ENCODE results near the gene EHD4.

The EHD4 gene

DNA sequence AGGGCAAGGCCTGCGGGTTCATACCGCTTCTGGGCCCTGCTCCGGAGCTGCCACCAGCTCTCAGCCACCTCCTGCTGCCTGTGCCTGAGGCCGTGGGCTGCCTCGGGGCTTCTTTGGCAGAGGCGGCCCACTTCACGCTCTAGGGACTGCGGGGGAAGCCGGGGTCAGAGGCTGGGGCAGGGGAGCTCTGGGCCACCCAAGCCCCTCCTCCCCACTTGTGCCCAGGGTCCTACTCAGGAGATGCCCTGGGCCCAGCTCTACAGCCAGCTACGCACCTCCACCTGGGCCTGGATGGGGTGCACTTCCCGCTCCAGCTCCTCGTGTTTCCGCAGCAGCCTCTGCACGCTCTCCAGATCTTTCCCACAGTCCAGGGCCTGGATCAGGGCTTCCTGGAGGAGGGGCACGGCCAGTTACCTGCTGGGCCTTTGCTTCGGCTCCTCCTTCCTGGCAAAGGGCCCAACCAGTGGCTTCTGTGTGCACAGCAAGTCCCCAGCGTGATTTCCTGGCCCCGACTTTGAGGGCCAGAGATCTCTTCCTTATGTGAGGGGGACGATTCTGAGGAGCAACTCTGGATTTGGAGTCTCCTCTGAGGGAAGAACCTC is 109.7 kb downstream of the EHD4 start:
- Histone ChIP-seq H3K4me1 (ENCODE audit: control insufficient read depth, insufficient read depth, low read length) (peaks cover 5% of the 10 kb centered on the region; the same call in 1 of the 2 replicates), H3K27me3 (ENCODE audit: control insufficient read depth, insufficient read depth, low read length) (no peaks in the 10 kb centered on the region), H3K27ac (ENCODE audit: low read depth, low read length) (no peak overlapping the region), H3K4me3 (ENCODE audit: low read depth, low read length) (no peak overlapping the region), H3K36me3 (ENCODE audit: control insufficient read depth, insufficient read depth, low read length) (no peaks in the 10 kb centered on the region), H3K9ac (ENCODE audit: low read depth, low read length) (no peak overlapping the region), H3K9me3 (ENCODE audit: control insufficient read depth, insufficient read depth, low read length) (no peaks in the 10 kb centered on the region)

GRCh38 chr15:41861736-41862356 is 110.5 kb downstream of the EHD4 start:
- Histone ChIP-seq H3K4me1 (ENCODE audit: control insufficient read depth, insufficient read depth, low read length) (peaks cover 5% of the 10 kb centered on the region; the same call in 1 of the 2 replicates), H3K36me3 (ENCODE audit: control insufficient read depth, insufficient read depth, low read length) (no peaks in the 10 kb centered on the region), H3K27ac (ENCODE audit: low read depth, low read length) (no peak overlapping the region), H3K9ac (ENCODE audit: low read depth, low read length) (no peak overlapping the region), H3K27me3 (ENCODE audit: control insufficient read depth, insufficient read depth, low read length) (no peaks in the 10 kb centered on the region), H3K9me3 (ENCODE audit: control insufficient read depth, insufficient read depth, low read length) (no peaks in the 10 kb centered on the region), H3K4me3 (ENCODE audit: low read depth, low read length) (no peak overlapping the region)

GRCh38 chr15:41860049-41860828 is 112.1 kb downstream of the EHD4 start:
- H3K4me1 ChIP-seq (ENCODE audit: control insufficient read depth, insufficient read depth, low read length), result peaks cover 11% of the 10 kb centered on the region; the same call in 1 of the 2 replicates
- no peak overlapping the region for H3K9ac ChIP-seq (ENCODE audit: low read depth, low read length)
- H3K4me3 ChIP-seq (ENCODE audit: low read depth, low read length), result no peak overlapping the region
- no peaks in the 10 kb centered on the region for H3K9me3 ChIP-seq (ENCODE audit: control insufficient read depth, insufficient read depth, low read length)
- H3K27me3 ChIP-seq (ENCODE audit: control insufficient read depth, insufficient read depth, low read length), result no peaks in the 10 kb centered on the region
- no peaks in the 10 kb centered on the region for H3K36me3 ChIP-seq (ENCODE audit: control insufficient read depth, insufficient read depth, low read length)
- H3K27ac ChIP-seq (ENCODE audit: low read depth, low read length), result no peak overlapping the region

DNA sequence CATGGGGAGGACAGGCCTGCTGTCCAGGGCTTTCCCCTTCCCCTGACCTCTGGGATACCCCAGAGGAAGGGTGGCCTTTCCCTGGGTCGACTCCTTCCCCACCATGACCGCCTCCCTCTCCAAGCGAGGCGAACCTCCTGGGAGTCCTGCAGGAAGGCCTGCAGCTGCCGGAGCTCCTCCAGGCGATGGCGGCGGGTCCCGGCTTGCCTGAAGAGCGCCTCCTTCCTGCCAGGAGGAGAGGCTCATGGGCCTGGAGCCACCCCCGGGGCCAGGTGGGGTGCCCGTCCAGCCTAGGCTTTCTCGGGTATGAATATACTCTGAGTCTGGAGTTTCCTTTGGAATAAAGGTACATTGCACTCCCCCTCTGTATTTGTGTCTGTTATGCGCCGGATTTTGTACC is 113.6 kb downstream of the EHD4 start:
- Histone ChIP-seq H3K4me3 (ENCODE audit: low read depth, low read length) (no peak overlapping the region), H3K9ac (ENCODE audit: low read depth, low read length) (no peak overlapping the region)

DNA sequence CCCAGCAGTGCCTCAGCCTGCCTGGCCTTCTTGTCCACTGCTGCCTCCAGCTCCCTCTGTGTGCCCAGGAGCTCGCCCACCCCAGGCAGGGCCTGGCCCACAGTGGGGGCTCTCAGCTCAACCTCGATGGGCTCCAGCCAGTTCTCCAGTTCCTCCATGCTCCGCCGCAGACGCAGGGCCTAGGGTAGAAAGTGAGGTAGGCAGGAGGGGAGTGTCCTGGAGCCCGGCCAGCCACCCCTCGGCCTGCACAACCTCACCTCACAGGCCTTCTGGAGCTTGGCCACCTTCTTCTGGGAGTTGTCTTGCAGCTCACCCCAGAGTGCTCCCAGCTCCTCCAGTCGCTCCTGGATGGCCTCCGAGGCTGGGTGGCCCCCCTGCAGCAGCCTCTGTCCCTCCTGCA is 115.0 kb downstream of the EHD4 start:
- H3K27me3 ChIP-seq (ENCODE audit: control insufficient read depth, insufficient read depth, low read length), result no peaks in the 10 kb centered on the region
- no peak overlapping the region for H3K27ac ChIP-seq (ENCODE audit: low read depth, low read length)
- no peak overlapping the region for H3K9ac ChIP-seq (ENCODE audit: low read depth, low read length)
- no peaks in the 10 kb centered on the region for H3K36me3 ChIP-seq (ENCODE audit: control insufficient read depth, insufficient read depth, low read length)
- no peak overlapping the region for H3K4me3 ChIP-seq (ENCODE audit: low read depth, low read length)
- peaks cover 6% of the 10 kb centered on the region; the same call in 1 of the 2 replicates for H3K4me1 ChIP-seq (ENCODE audit: control insufficient read depth, insufficient read depth, low read length)
- no peaks in the 10 kb centered on the region for H3K9me3 ChIP-seq (ENCODE audit: control insufficient read depth, insufficient read depth, low read length)

More for the DNA sequence above, 113.6 kb downstream of the EHD4 start:
- Histone ChIP-seq H3K27ac (ENCODE audit: low read depth, low read length) (no peak overlapping the region), H3K4me1 (ENCODE audit: control insufficient read depth, insufficient read depth, low read length) (peaks cover 11% of the 10 kb centered on the region; the same call in 1 of the 2 replicates), H3K27me3 (ENCODE audit: control insufficient read depth, insufficient read depth, low read length) (no peaks in the 10 kb centered on the region), H3K9me3 (ENCODE audit: control insufficient read depth, insufficient read depth, low read length) (no peaks in the 10 kb centered on the region), H3K36me3 (ENCODE audit: control insufficient read depth, insufficient read depth, low read length) (no peaks in the 10 kb centered on the region)

- Histone ChIP-seq H3K4me3 (ENCODE audit: low read depth, low read length) (no peak overlapping the region), H3K9me3 (ENCODE audit: control insufficient read depth, insufficient read depth, low read length) (no peaks in the 10 kb centered on the region), H3K4me1 (ENCODE audit: control insufficient read depth, insufficient read depth, low read length) (0 out of 2 replicates have a peak, but pooled peaks cover 6% of the 10 kb centered on the region), H3K9ac (ENCODE audit: low read depth, low read length) (no peak overlapping the region), H3K27ac (ENCODE audit: low read depth, low read length) (no peak overlapping the region), H3K36me3 (ENCODE audit: control insufficient read depth, insufficient read depth, low read length) (no peaks in the 10 kb centered on the region), H3K27me3 (ENCODE audit: control insufficient read depth, insufficient read depth, low read length) (no peaks in the 10 kb centered on the region)
These were observed 115.6 kb downstream of the EHD4 start for GRCh38 chr15:41856716-41857115.

DNA sequence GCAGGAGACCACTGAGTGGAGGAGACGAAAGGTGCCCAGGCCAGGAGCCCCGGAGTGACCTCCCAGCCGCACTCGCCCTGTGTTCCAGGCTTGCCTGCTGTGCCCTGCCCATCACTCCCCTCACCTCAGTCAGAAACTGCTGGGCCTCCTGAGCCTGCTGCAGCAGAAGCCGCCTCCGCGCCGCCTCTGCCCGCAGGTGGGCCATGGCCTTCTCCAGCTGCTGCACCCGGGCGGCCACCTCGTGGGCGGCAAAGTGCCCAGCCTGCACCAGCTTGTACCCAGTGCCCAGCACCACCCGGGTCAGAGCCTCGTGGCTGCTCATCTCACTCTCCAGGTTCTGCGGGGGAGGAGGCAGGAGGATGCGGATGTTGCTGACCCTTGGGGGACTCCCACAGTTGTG is 116.1 kb downstream of the EHD4 start:
- no peak overlapping the region for H3K27ac ChIP-seq (ENCODE audit: low read depth, low read length)
- H3K4me3 ChIP-seq (ENCODE audit: low read depth, low read length), result no peak overlapping the region
- no peaks in the 10 kb centered on the region for H3K27me3 ChIP-seq (ENCODE audit: control insufficient read depth, insufficient read depth, low read length)
- H3K9ac ChIP-seq (ENCODE audit: low read depth, low read length), result no peak overlapping the region
- no peaks in the 10 kb centered on the region for H3K36me3 ChIP-seq (ENCODE audit: control insufficient read depth, insufficient read depth, low read length)
- H3K4me1 ChIP-seq (ENCODE audit: control insufficient read depth, insufficient read depth, low read length), result 0 out of 2 replicates have a peak, but pooled peaks cover 6% of the 10 kb centered on the region
- no peaks in the 10 kb centered on the region for H3K9me3 ChIP-seq (ENCODE audit: control insufficient read depth, insufficient read depth, low read length)

DNA sequence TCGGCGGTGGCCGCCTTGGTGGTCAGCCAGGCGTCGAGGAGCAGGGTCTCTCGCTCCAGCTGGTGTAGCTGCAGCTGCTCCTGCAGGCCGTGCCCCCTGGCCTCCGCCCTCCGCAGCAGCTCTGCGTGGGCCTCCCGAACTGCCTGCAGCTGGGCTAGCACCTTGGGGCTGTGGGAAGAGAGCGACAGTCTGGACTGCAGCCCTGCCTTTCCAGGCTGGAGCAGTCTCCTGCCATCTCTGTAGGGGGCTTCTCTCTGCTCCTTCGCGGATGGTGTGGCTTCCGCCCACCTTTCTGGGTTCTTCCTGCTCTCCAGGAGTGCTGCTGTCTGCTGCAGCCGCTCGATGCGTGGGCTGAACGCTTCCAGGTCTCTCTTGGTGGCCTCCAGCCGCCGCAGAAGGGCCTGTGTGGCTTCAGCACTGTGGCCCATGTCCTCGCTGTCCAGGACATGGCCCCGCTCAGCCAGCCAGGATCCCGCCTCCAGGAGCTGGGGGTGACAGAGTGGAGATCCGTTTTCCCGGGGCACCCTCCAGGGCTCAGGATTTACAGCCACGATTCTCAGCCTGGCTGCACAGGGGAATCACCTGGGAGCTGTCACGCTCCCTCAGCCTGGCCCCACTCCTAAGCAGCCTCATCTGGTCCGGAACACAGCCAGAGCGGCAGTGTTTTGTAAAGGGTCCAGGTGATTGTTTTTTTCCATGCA is 116.9 kb downstream of the EHD4 start:
- H3K27ac ChIP-seq (ENCODE audit: low read depth, low read length), result no peak overlapping the region
- no peaks in the 10 kb centered on the region for H3K36me3 ChIP-seq (ENCODE audit: control insufficient read depth, insufficient read depth, low read length)
- 0 out of 2 replicates have a peak, but pooled peaks cover 6% of the 10 kb centered on the region for H3K4me1 ChIP-seq (ENCODE audit: control insufficient read depth, insufficient read depth, low read length)
- H3K4me3 ChIP-seq (ENCODE audit: low read depth, low read length), result no peak overlapping the region
- no peak overlapping the region for H3K9ac ChIP-seq (ENCODE audit: low read depth, low read length)
- H3K9me3 ChIP-seq (ENCODE audit: control insufficient read depth, insufficient read depth, low read length), result no peaks in the 10 kb centered on the region
- H3K27me3 ChIP-seq (ENCODE audit: control insufficient read depth, insufficient read depth, low read length), result no peaks in the 10 kb centered on the region

GRCh38 chr15:41854443-41854842 is 117.9 kb downstream of the EHD4 start:
- no peak overlapping the region for H3K4me3 ChIP-seq (ENCODE audit: low read depth, low read length)
- H3K4me1 ChIP-seq (ENCODE audit: control insufficient read depth, insufficient read depth, low read length), result 0 out of 2 replicates have a peak, but pooled peaks cover 6% of the 10 kb centered on the region
- H3K27me3 ChIP-seq (ENCODE audit: control insufficient read depth, insufficient read depth, low read length), result no peaks in the 10 kb centered on the region
- H3K9ac ChIP-seq (ENCODE audit: low read depth, low read length), result no peak overlapping the region
- H3K9me3 ChIP-seq (ENCODE audit: control insufficient read depth, insufficient read depth, low read length), result no peaks in the 10 kb centered on the region
- no peak overlapping the region for H3K27ac ChIP-seq (ENCODE audit: low read depth, low read length)
- H3K36me3 ChIP-seq (ENCODE audit: control insufficient read depth, insufficient read depth, low read length), result no peaks in the 10 kb centered on the region

DNA sequence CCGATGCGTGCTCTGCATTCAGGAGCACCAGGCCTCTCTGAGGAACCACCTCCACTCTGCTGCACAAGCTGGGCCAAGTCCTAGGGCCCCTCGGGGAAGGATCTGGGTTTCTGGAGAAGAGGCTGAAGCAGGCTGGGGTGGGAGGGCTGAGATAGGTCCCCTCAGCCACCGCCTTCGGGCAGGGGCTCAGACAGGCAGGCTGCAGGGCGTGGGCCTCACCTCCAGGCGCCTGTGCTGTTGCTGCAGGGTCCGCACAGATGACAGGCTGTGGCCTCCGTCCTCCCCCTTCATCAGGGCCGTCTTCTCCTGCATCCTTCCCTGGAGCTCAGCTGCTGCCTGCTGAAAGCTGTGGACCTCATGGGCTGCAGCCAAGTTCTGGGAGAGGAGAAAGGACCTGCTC is 118.5 kb downstream of the EHD4 start:
- Histone ChIP-seq H3K27me3 (ENCODE audit: control insufficient read depth, insufficient read depth, low read length) (no peaks in the 10 kb centered on the region), H3K27ac (ENCODE audit: low read depth, low read length) (no peak overlapping the region), H3K36me3 (ENCODE audit: control insufficient read depth, insufficient read depth, low read length) (no peaks in the 10 kb centered on the region), H3K4me1 (ENCODE audit: control insufficient read depth, insufficient read depth, low read length) (0 out of 2 replicates have a peak, but pooled peaks cover 6% of the 10 kb centered on the region), H3K9ac (ENCODE audit: low read depth, low read length) (no peak overlapping the region), H3K9me3 (ENCODE audit: control insufficient read depth, insufficient read depth, low read length) (no peaks in the 10 kb centered on the region), H3K4me3 (ENCODE audit: low read depth, low read length) (no peak overlapping the region)
